ENCODE data around the gene MUSTN1. TPM values are rescaled to one million over a fixed set of nuclear protein-coding genes. Genes with fewer than 3 reads are reported as not detected.

The MUSTN1 gene
- total RNA-seq, 1 experiment from 2014 or later: 0.49 TPM

GRCh38 chr3:52791366-52791765, 43.5 kb downstream of the MUSTN1 start:
- Histone ChIP-seq H3K4me3 (ENCODE audit: low read depth in 2 of 2, low read length in 2 of 2) (no peak overlapping the region), H3K27ac (ENCODE audit: low read length) (no peak overlapping the region), H3K27me3 (ENCODE audit: control insufficient read depth, insufficient read depth, low read length) (no peaks in the 10 kb centered on the region), H3K4me1 (ENCODE audit: control insufficient read depth, insufficient read depth, low read length) (no peaks in the 10 kb centered on the region), H3K9me3 (ENCODE audit: control insufficient read depth, insufficient read depth, low read depth, low read length) (no peaks in the 10 kb centered on the region), H3K36me3 (ENCODE audit: control insufficient read depth, insufficient read depth, low read length) (no peaks in the 10 kb centered on the region)
- in situ Hi-C loops (cut with HindIII; ENCODE audit: low pct_unique_long_range_greater_than_20kb, low sequenced_read_pairs) (no loop called here), intact Hi-C loops (cut with micrococcal nuclease; ENCODE audit: unreplicated experiment) (no loop called here)
- POLR2A ChIA-PET: no interaction called here
- no TSS peak for BruUV-seq (replicated peaks)
- TF ChIP-seq REST (IDR thresholded peaks at IDR 0.05; ENCODE audit: insufficient read depth in 1 of 2, low read depth in 2 of 2, low read length in 1 of 2) (no peak), POLR2AphosphoS5 (IDR thresholded peaks at IDR 0.05; ENCODE audit: low read depth, low read length) (no peak)
- no peak for DNase-seq (ENCODE audit: low read depth, low spot score)
- CTCF ChIA-PET: no interaction called here
- no peak for ATAC-seq

- Histone ChIP-seq H3K36me3 (ENCODE audit: control insufficient read depth, insufficient read depth, low read length) (no peaks in the 10 kb centered on the region), H3K4me1 (ENCODE audit: control insufficient read depth, insufficient read depth, low read length) (no peaks in the 10 kb centered on the region), H3K27me3 (ENCODE audit: control insufficient read depth, insufficient read depth, low read length) (no peaks in the 10 kb centered on the region), H3K27ac (ENCODE audit: low read length) (no peak overlapping the region), H3K9me3 (ENCODE audit: control insufficient read depth, insufficient read depth, low read depth, low read length) (no peaks in the 10 kb centered on the region), H3K4me3 (ENCODE audit: low read depth in 2 of 2, low read length in 2 of 2) (no peak overlapping the region)
- ChIA-PET POLR2A (no interaction called here), CTCF (no interaction called here)
- TF ChIP-seq POLR2AphosphoS5 (IDR thresholded peaks at IDR 0.05; ENCODE audit: low read depth, low read length) (no peak), TCF7L2 (IDR thresholded peaks at IDR 0.05; ENCODE audit: low read depth, low read length) (no peak), REST (IDR thresholded peaks at IDR 0.05; ENCODE audit: insufficient read depth in 1 of 2, low read depth in 2 of 2, low read length in 1 of 2) (no peak), CTCF (IDR thresholded peaks at IDR 0.05) (no peak), SIN3A (IDR thresholded peaks at IDR 0.05; ENCODE audit: borderline replicate concordance, insufficient read depth, low read depth, low read length) (no peak)
- DNase-seq (ENCODE audit: low read depth, low spot score) (no peak), ATAC-seq (no peak)
- no TSS peak for BruUV-seq (replicated peaks)
- in situ Hi-C loops (cut with HindIII; ENCODE audit: low pct_unique_long_range_greater_than_20kb, low sequenced_read_pairs) (no loop called here), intact Hi-C loops (cut with micrococcal nuclease; ENCODE audit: unreplicated experiment) (no loop called here)
Measured at GRCh38 chr3:52790741-52791140, 44.1 kb downstream of the MUSTN1 start.
